ENCODE results near the gene CDNF.

Gene CDNF

GRCh38 chr10:14823966-14824365 is 13.9 kb downstream of the CDNF start:
- Histone ChIP-seq H3K27ac (ENCODE audit: low read length) (no peak overlapping the region), H3K27me3 (replicated peaks; ENCODE audit: insufficient read depth, low read length) (no peaks in the 10 kb centered on the region), H3K4me2 (ENCODE audit: low read depth, low read length) (no peak overlapping the region), H3K36me3 (replicated peaks; ENCODE audit: insufficient read depth, low read length) (no peaks in the 10 kb centered on the region), H3K9me3 (replicated peaks; ENCODE audit: insufficient read depth, low read length) (no peaks in the 10 kb centered on the region), H3K4me1 (ENCODE audit: low read length) (peaks cover 13% of the 10 kb centered on the region), H4K20me1 (ENCODE audit: insufficient read depth, low read length) (no peaks in the 10 kb centered on the region), H3K9me2 (replicated peaks; ENCODE audit: insufficient read depth, low read length) (no peaks in the 10 kb centered on the region), H2AFZ (ENCODE audit: low read length) (no peak overlapping the region), H3F3A (ENCODE audit: insufficient read depth, low read length) (peaks cover 10% of the 10 kb centered on the region), H3K79me2 (ENCODE audit: low read length) (no peaks in the 10 kb centered on the region), H3K9ac (ENCODE audit: low read length) (no peak overlapping the region), H3K4me3 (ENCODE audit: low read length) (no peak overlapping the region)
- DNase-seq = no peak
- TF ChIP-seq CTCF (IDR thresholded peaks at IDR 0.05; ENCODE audit: low read length) (no peak), EZH2 (optimal IDR thresholded peaks at IDR 0.05; ENCODE audit: low read depth, low read length) (no peak), EZH2phosphoT487 (IDR thresholded peaks at IDR 0.05; ENCODE audit: low read length) (no peak)

- no peak overlapping the region for H2AFZ ChIP-seq (ENCODE audit: low read length)
- H3K79me2 ChIP-seq (ENCODE audit: low read length) = no peaks in the 10 kb centered on the region
- no peak overlapping the region for H3K4me3 ChIP-seq (ENCODE audit: low read length)
- no peaks in the 10 kb centered on the region for H3K9me2 ChIP-seq (replicated peaks; ENCODE audit: insufficient read depth, low read length)
- peaks cover 10% of the 10 kb centered on the region for H3F3A ChIP-seq (ENCODE audit: insufficient read depth, low read length)
- H3K9ac ChIP-seq (ENCODE audit: low read length) = no peak overlapping the region
- H3K9me3 ChIP-seq (replicated peaks; ENCODE audit: insufficient read depth, low read length) = no peaks in the 10 kb centered on the region
- H3K36me3 ChIP-seq (replicated peaks; ENCODE audit: insufficient read depth, low read length) = no peaks in the 10 kb centered on the region
- TF ChIP-seq CTCF (IDR thresholded peaks at IDR 0.05; ENCODE audit: low read length) (peak; percentile 69), EZH2phosphoT487 (IDR thresholded peaks at IDR 0.05; ENCODE audit: low read length) (no peak)
- DNase-seq = peak; percentile 68
- H3K4me2 ChIP-seq (ENCODE audit: low read depth, low read length) = no peak overlapping the region
- no peaks in the 10 kb centered on the region for H4K20me1 ChIP-seq (ENCODE audit: insufficient read depth, low read length)
- no peak overlapping the region for H3K27ac ChIP-seq (ENCODE audit: low read length)
- no peaks in the 10 kb centered on the region for H3K27me3 ChIP-seq (replicated peaks; ENCODE audit: insufficient read depth, low read length)
- peaks cover 13% of the 10 kb centered on the region for H3K4me1 ChIP-seq (ENCODE audit: low read length)
Observed at GRCh38 chr10:14822879-14823755, 14.7 kb downstream of the CDNF start.

- no peaks in the 10 kb centered on the region for H3K36me3 ChIP-seq (replicated peaks; ENCODE audit: insufficient read depth, low read length)
- H3K4me2 ChIP-seq (ENCODE audit: low read depth, low read length) = no peak overlapping the region
- no peaks in the 10 kb centered on the region for H3K9me3 ChIP-seq (replicated peaks; ENCODE audit: insufficient read depth, low read length)
- no peak overlapping the region for H3K4me3 ChIP-seq (ENCODE audit: low read length)
- H4K20me1 ChIP-seq (ENCODE audit: insufficient read depth, low read length) = no peaks in the 10 kb centered on the region
- H3K9ac ChIP-seq (ENCODE audit: low read length) = no peak overlapping the region
- no peaks in the 10 kb centered on the region for H3K27me3 ChIP-seq (replicated peaks; ENCODE audit: insufficient read depth, low read length)
- H3F3A ChIP-seq (ENCODE audit: insufficient read depth, low read length) = peaks cover 7% of the 10 kb centered on the region
- DNase-seq = no peak
- TF ChIP-seq CTCF (IDR thresholded peaks at IDR 0.05; ENCODE audit: low read length) (no peak), EZH2phosphoT487 (IDR thresholded peaks at IDR 0.05; ENCODE audit: low read length) (no peak), EZH2 (optimal IDR thresholded peaks at IDR 0.05; ENCODE audit: low read depth, low read length) (no peak)
- H3K27ac ChIP-seq (ENCODE audit: low read length) = no peak overlapping the region
- H2AFZ ChIP-seq (ENCODE audit: low read length) = no peak overlapping the region
- H3K79me2 ChIP-seq (ENCODE audit: low read length) = no peaks in the 10 kb centered on the region
- H3K4me1 ChIP-seq (ENCODE audit: low read length) = peaks cover 9% of the 10 kb centered on the region
- no peaks in the 10 kb centered on the region for H3K9me2 ChIP-seq (replicated peaks; ENCODE audit: insufficient read depth, low read length)
Observed at GRCh38 chr10:14821635-14822375, 16.0 kb downstream of the CDNF start.

Measured in MM.1S (cell line).